ENCODE results near the gene BRSK2. TPM values are rescaled to one million over a fixed set of nuclear protein-coding genes. Genes with fewer than 3 reads are reported as not detected.

BRSK2 gene
- total RNA-seq, 2 experiments from 2014 or later: 0.18 TPM; not detected in 1

DNA sequence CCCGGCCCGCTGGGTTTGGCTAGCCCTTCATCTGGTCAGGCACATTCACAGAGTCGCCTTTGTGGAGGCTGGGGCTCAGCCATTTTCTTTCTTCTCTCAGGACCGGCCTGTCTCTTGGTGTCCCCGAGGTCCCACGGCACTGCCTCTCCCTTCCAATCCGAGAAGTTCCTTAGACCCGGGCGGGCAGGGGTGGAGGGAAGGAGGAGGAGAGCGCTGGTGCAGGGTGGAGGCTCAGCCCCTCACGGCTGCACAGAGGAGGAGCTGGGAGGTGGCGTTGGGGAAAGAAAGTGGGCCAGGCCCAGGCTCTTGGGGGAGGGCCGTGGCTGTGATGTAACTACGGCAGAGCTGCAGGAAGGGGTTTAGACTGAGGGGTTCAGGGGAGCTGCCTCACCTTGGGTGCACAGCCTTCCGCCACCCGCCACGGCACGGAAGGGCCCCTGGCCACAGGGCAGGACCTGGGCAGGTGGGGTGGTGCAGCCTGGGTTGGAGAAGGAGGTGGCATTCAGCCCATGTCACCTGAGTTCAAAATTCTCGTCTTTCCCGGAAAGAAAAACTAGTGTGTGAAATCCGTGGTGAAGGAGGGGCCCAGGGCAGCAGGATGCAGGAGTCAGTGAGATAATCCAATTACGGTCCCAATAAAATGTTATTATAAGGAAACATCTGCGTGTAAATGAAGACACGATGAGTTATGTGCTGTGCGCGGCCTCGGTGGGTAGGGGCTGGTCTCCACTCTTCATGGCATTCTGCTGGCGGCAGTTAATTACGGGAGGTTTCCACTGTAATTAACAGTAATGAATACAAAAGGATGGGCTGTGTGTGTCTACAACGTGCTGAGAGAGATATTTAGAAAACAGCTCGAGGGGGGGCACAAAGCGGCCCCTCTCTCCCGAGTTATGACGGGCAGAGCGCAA lies 1.7 kb downstream of the BRSK2 start:
- H3K4me3 Mint-ChIP-seq: no peak overlapping the region
- peaks cover 35% of the 10 kb centered on the region for H3K27me3 Mint-ChIP-seq
- ChIA-PET CTCF (no interaction called here), POLR2A (interaction anchor here (0.6 kb wide), 1 partner anchor 129 kb away, joined by 3 read pairs; no protein-coding TSS in a partner anchor)
- H3K4me1 Mint-ChIP-seq: peaks cover 8% of the 10 kb centered on the region
- H3K9me3 Mint-ChIP-seq: no peaks in the 10 kb centered on the region
- DNase-seq: no peak
- no peak overlapping the region for H3K27ac Mint-ChIP-seq
- no peaks in the 10 kb centered on the region for H3K36me3 Mint-ChIP-seq (ENCODE audit: low read depth)

DNA sequence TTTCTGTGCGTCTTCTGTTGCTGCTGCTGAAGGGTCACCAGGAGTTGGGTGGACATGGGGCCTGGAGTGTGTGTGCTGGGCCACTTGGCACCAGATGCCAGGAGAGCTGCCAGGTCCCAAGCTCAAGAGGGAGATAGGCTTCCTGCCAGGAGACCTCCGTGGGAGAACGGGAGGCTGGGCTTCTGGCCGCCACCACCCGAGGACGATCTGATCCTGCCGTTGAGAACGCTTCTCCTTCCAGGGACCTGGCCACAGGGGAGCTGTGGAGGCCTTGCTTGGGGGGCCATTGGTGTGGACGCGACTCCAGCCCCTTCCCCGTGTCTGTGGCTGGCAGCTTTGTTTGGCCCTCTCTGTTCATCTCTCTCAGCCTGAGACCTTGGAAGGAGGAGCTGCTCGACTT lies 2.4 kb downstream of the BRSK2 start:
- Mint-ChIP-seq H3K27ac (no peak overlapping the region), H3K27me3 (peaks cover 30% of the 10 kb centered on the region), H3K4me3 (no peak overlapping the region), H3K4me1 (peaks cover 8% of the 10 kb centered on the region), H3K36me3 (ENCODE audit: low read depth) (no peaks in the 10 kb centered on the region), H3K9me3 (no peaks in the 10 kb centered on the region)
- POLR2A ChIA-PET: no interaction called here
- no peak for DNase-seq
- CTCF ChIA-PET: no interaction called here

DNA sequence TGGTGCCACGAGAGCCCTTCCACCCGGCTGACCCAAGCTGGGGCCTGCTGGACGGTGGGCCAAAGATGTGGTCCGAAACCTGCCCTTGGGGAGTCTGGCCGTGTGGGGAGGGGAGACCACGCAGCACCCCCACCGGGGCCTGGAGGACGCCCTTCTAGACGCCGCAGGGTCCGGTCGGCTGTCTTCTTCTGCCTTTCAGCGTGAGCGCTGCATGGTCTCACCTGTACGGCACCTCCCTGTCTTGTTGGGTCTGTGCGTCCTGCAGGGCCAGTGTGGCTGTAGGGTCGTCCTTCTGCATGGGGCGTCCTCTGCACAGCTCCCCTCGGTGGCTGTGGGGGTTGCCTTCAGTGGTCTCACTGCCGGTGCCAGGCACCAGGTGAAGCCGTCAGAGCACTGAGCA lies 2.8 kb downstream of the BRSK2 start:
- CTCF ChIA-PET: no interaction called here
- Mint-ChIP-seq H3K4me1 (peaks cover 6% of the 10 kb centered on the region), H3K9me3 (no peaks in the 10 kb centered on the region), H3K27ac (no peak overlapping the region), H3K36me3 (ENCODE audit: low read depth) (no peaks in the 10 kb centered on the region), H3K27me3 (peaks cover 26% of the 10 kb centered on the region), H3K4me3 (no peak overlapping the region)
- POLR2A ChIA-PET: no interaction called here
- DNase-seq: no peak

DNA sequence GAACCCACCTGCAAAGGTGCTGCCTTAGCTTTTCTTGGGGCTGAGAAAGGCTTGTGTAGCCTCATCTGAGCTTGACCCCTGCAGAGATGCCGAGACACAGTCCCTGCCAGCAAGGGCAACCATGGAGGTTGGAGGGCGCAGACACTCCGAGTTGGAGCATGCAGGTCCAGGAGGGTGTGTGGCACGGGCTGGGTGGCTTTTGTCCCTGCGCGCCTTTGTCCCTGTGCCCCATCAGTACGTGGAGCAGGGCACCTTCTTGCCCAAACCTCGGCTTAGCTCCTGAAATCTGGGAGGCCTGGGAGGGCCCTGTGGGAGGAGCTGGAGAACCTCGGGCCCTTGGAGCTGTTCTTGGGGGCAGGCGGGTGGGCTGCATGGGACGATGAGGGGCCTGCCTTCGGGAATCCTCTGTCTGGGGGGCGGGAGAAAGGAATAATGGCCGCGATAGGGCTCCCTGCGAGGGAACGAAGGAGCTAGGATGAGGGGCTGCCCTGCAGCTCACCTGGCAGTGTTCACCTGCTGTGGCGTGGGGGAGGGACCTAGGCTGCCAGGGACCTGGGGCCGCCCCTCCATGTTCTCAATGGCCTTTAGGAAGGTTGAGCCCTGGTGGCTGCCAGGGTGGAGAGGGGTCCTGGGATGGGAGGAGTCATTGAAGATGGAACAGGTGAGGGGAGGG lies 3.4 kb downstream of the BRSK2 start:
- Mint-ChIP-seq H3K9me3 (no peaks in the 10 kb centered on the region), H3K27me3 (peaks cover 21% of the 10 kb centered on the region), H3K4me1 (peaks cover 2% of the 10 kb centered on the region), H3K4me3 (no peak overlapping the region), H3K36me3 (ENCODE audit: low read depth) (no peaks in the 10 kb centered on the region), H3K27ac (no peak overlapping the region)
- CTCF ChIA-PET: interaction anchor here (0.6 kb wide), 1 partner anchor 1227 kb away, joined by 3 read pairs; no protein-coding TSS in a partner anchor
- DNase-seq: no peak
- POLR2A ChIA-PET: no interaction called here

DNA sequence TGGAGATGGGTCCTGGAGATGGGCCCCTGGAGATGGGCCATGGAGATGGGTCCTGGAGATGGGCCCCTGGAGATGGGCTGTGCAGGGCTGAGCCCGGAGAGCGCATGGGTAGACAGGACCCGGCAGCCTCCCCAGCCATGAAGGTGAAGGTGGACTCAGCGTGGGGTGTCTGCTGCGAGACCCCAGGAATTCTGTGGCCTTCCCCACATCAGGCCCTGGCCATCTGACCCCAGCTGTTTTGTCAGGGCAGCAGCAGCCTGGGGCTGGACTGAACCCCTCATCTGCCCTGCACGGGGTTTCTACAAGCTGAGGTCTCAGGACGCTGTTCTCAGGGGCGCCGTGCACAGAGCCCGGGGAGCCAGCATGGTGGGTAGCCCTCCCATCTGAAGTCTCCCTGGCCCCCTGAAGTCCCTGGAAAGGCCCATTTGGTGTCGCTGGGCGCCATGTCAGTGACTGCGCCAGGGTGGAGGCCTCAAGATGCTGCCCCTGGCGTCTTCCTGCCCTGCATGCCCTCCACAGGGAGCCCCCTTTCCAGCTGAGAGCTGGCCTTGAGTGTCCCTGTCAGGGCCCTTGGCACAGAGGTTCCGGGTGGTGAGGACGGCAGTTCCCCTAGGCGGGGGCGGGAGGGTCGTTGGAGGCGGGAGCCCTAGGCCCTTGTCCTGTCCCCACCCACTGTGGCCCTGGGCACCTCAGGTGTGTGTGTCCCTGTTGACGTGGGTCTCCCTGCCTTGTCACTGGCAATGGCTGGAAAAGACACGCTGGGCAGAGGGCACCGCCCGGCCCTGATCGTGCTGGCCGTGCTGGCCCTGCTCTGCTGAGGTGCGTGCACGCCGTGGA lies 5.4 kb downstream of the BRSK2 start:
- H3K36me3 Mint-ChIP-seq (ENCODE audit: low read depth): no peaks in the 10 kb centered on the region
- H3K27ac Mint-ChIP-seq: no peak overlapping the region
- no peaks in the 10 kb centered on the region for H3K9me3 Mint-ChIP-seq
- H3K4me3 Mint-ChIP-seq: no peak overlapping the region
- H3K27me3 Mint-ChIP-seq: peaks cover 14% of the 10 kb centered on the region
- H3K4me1 Mint-ChIP-seq: no peaks in the 10 kb centered on the region
- ChIA-PET CTCF (no interaction called here), POLR2A (no interaction called here)
- DNase-seq: no peak

DNA sequence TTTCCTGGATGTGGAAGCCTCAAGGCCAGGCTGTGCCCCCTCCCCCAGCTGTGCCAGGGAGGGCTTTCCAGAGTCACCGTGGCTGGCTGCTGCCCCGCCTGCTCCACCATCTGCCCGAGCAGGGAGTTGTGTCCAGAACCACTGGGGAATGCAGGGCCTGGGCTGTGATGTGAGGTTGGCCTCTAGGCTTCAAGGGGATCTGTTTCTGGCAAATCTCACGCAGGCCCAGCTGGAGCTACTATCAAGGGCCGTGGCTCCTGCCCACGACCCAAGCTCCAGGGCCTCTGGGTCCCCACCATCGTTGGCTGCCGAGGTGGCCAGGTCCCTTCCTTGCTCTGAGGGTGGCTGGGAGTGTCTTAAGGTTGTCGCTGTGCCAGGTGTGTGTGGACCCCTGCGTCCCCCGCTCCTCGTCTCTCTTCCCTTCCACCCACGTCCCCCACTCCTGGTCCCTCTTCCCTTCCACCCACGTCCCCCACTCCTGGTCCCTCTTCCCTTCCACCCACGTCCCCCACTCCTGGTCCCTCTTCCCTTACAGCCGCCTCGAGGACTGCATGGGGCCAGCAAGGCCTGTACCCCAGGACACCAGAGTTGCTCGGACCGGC lies 6.1 kb downstream of the BRSK2 start:
- CTCF ChIA-PET: no interaction called here
- no peak overlapping the region for H3K27ac Mint-ChIP-seq
- POLR2A ChIA-PET: no interaction called here
- no peaks in the 10 kb centered on the region for H3K36me3 Mint-ChIP-seq (ENCODE audit: low read depth)
- no peak for DNase-seq
- peaks cover 14% of the 10 kb centered on the region for H3K27me3 Mint-ChIP-seq
- no peaks in the 10 kb centered on the region for H3K4me1 Mint-ChIP-seq
- no peak overlapping the region for H3K4me3 Mint-ChIP-seq
- H3K9me3 Mint-ChIP-seq: no peaks in the 10 kb centered on the region

DNA sequence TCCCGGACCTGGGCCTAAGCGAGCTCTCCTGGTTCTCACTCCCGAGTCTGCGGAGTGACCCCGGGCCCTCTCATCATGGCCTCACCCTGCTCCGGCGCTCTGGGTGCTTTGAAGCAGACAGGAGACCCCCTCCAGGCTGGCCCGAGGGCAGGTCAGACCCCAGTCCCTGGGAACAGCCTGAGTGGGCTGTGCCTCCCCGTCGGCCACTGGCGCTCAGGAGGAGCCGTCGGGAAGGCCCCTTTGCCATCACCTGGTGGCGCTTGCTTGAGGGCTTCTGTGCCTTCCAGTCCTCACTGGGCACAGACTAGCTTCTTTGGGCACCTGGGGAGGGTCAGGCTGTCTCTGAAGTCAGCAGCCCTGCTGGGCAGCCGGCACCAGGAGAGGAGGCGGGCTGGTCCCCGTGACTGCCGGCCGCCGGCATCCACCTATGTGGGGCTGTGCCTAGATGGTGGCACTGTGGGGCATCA lies 6.7 kb downstream of the BRSK2 start:
- H3K4me3 Mint-ChIP-seq: no peak overlapping the region
- no peaks in the 10 kb centered on the region for H3K4me1 Mint-ChIP-seq
- no peaks in the 10 kb centered on the region for H3K36me3 Mint-ChIP-seq (ENCODE audit: low read depth)
- CTCF ChIA-PET: no interaction called here
- peaks cover 10% of the 10 kb centered on the region for H3K27me3 Mint-ChIP-seq
- no peak overlapping the region for H3K27ac Mint-ChIP-seq
- POLR2A ChIA-PET: no interaction called here
- DNase-seq: no peak
- H3K9me3 Mint-ChIP-seq: no peaks in the 10 kb centered on the region

DNA sequence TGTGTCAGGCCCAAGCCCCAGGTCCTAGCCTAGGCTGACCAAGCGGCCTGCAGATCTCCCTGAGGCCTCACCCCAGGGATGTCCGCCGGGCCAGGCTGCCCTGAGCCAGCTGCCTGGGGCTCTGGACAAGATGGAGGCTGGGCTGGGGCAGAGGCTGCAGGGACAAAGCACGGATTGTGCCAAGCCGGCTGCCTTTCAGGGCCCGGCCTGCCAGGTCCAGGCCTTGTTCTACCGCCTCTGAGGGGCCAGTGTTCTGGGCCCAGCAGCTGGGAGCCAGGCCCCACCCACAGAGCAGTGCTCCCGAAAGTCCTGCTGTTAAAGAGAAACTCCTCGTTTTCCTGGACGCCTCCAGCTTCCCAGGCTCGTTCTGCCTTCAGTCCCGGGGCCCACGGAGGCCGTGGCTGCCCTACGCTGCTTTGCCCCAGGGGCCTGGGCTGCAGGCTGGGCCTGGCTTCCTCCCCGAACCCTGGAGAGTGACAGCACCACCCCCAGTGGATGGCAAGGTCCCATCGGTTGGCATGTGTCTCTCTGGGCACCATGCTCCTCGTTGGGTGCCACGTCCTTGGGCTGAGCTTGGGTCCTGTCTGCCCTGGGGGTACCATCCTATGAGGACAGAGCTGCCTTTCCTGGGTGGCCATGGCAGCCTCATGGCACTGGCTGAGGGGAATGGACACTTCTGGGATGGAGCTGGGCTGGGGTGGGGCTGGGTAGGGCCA lies 7.6 kb downstream of the BRSK2 start:
- no peak overlapping the region for H3K27ac Mint-ChIP-seq
- ChIA-PET POLR2A (no interaction called here), CTCF (no interaction called here)
- no peak overlapping the region for H3K4me3 Mint-ChIP-seq
- no peaks in the 10 kb centered on the region for H3K36me3 Mint-ChIP-seq (ENCODE audit: low read depth)
- H3K9me3 Mint-ChIP-seq: no peaks in the 10 kb centered on the region
- H3K27me3 Mint-ChIP-seq: peaks cover under 1% of the 10 kb centered on the region
- H3K4me1 Mint-ChIP-seq: no peaks in the 10 kb centered on the region
- no peak for DNase-seq

DNA sequence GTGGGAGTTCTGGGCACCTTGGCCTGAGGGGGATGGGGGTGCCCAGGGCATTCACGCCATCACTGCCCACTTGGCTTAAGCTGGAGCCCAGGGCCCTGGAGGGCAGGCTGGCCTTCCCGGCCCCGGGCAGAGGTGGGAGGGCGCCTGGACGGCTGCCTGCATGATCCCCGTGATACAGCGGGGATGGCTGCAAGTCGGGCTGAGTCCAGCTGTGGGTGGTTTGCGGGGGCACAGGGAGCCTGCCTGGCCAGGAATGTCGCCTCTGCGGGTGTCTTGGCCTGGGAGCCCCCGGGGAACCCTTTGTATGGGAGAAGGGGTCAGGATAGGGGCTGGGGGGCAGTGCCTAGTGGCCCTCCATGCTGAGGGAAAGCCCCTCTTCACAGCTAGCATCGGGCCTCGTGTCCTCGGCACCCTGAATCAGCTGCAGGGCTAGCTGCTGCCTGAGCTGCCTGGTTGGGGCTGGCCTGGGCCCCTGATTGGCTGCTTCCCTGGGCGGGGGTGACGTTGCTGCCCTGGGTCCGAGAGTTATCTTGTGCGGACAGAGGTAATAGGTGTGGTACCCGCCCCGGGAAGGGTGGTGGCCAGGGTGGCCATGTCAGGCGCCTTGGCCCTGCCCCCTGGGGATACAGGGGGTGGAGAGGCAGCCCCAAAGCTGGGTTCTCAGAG lies 8.3 kb downstream of the BRSK2 start:
- Mint-ChIP-seq H3K4me1 (no peaks in the 10 kb centered on the region), H3K27me3 (no peaks in the 10 kb centered on the region), H3K27ac (no peak overlapping the region), H3K4me3 (no peak overlapping the region), H3K36me3 (ENCODE audit: low read depth) (no peaks in the 10 kb centered on the region), H3K9me3 (no peaks in the 10 kb centered on the region)
- POLR2A ChIA-PET: no interaction called here
- DNase-seq: no peak
- CTCF ChIA-PET: no interaction called here

DNA sequence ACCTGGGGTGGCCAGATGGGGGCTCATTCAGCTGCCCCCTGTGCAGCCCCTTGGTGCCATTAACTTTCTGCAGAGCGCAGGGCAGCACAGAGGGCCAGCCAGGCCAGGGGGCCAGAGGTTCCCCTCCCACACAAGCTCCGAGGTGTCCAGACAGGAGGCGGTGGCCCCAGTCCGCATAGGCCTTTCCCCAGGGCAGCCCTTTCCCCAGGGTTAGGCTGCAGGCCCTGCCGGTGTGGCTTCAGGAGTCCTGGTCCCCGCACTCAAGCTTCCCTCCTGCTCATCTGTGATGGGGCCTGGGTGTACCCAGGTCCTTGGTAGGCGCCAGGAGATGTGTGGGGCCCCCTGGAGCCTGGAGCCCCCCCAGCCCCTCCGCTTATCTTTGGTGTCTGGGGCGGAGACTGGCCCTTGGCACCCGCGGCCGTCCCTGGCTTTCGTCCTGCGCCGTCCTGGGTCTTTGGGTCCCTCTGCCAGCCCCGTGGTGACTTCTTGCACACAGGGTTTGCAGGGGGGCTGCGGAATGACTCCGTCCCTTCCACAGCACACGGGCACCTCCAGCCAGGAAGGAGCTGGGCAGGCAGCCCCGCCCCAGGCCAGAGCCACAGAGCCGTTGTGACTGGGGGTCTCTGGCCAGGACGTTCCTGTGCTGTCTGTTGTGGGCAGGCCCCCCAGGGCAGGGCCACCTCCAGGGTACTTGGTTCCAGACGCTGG lies 8.9 kb downstream of the BRSK2 start:
- Mint-ChIP-seq H3K4me3 (no peak overlapping the region), H3K36me3 (ENCODE audit: low read depth) (no peaks in the 10 kb centered on the region), H3K27ac (no peak overlapping the region), H3K27me3 (no peaks in the 10 kb centered on the region), H3K9me3 (no peaks in the 10 kb centered on the region), H3K4me1 (no peaks in the 10 kb centered on the region)
- CTCF ChIA-PET: no interaction called here
- POLR2A ChIA-PET: no interaction called here
- DNase-seq: no peak

DNA sequence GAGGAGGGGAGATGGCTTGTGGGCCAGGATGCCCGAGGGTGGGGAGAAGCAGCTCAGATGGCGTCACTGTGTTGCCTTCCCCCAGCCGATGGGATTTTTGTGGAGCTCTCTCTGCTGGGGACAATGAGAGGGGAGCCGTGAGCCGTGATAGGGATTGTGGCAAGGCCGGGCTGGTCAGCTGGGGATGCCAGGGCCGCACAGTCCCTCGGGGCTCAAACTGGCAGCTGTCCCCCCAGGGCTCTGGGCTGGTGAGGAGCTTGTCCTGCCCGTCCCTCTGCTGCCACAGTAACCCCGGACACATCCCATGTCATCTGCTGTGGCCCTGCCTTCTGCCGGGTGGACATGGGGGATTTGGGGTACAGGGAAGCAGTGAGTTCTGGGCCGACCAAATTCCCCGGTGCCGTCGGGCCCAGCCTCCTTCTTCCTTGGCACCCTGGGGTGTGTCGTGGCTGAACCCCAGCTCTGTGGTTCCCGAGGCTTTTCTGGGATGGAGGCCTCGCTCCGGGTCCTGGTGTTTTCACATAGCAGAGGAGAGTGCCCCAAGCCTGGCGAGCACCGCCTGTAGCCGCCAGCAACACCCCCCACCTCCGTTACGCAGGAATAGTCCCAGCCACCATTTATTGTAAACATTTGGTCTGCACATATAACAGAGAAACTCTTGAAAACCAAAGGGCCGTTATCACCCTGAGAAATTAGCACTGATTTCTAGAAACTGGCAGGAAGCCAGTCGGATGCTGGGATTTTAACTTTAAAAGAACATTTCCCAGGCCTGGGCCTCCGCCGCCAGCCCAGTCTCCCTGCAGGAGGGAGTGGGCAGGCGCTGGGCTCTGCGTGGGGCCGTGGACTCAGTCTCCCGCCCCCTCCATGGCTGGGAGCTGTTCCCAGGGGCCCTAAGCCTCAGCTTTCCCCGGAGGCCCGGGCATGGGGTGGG lies 9.9 kb downstream of the BRSK2 start:
- ChIA-PET CTCF (interaction anchor here (0.6 kb wide), 1 partner anchor 10 kb away, joined by 3 read pairs; the partner anchor contains the start of gene BRSK2), POLR2A (no interaction called here)
- H3K4me1 Mint-ChIP-seq: no peaks in the 10 kb centered on the region
- H3K36me3 Mint-ChIP-seq (ENCODE audit: low read depth): no peaks in the 10 kb centered on the region
- H3K27ac Mint-ChIP-seq: no peak overlapping the region
- H3K9me3 Mint-ChIP-seq: no peaks in the 10 kb centered on the region
- DNase-seq: no peak
- H3K27me3 Mint-ChIP-seq: no peaks in the 10 kb centered on the region
- H3K4me3 Mint-ChIP-seq: no peak overlapping the region
